Bronchial epithelial cell (primary cell): ENCODE measurements around the gene TMEM168. TPM values are rescaled to one million over a fixed set of nuclear protein-coding genes. Genes with fewer than 3 reads are reported as not detected.
A peak's percentile ranks its signal among the peaks of the same experiment; 100 is the strongest.
"Not testable (repeated sequence)": the region's sequence is repeated elsewhere in the genome, so short reads cannot be mapped to it uniquely, and the experiment has no call there.

Source experiments
- DNase-seq: peaks from one replicate; pipeline ENCODE4 v3.0.0-alpha.2; 2010; ENCODE audit warnings: low read depth
- FAIRE-seq: peaks from 2 replicates; lab custom pipeline; 2011; peaks lifted over from hg19 to GRCh38; lab: Jason Lieb, UNC
- H3K27me3 ChIP-seq: 2 replicates; pipeline ENCODE4 v1.5.1; 2011; ENCODE audit warnings: low read length; ENCODE audit not compliant: control insufficient read depth, insufficient read depth
- H3K36me3 ChIP-seq: 2 replicates; pipeline ENCODE4 v1.5.1; 2011; ENCODE audit warnings: low read length; ENCODE audit not compliant: control insufficient read depth, insufficient read depth
- H3K4me3 ChIP-seq: 2 replicates; pipeline ENCODE4 v1.5.1; 2011; ENCODE audit warnings: mild to moderate bottlenecking, low read depth, low read length, control low read depth
- total RNA-seq: library from RNA; depleted of rRNA; stranded (reverse); fragments of >200 nt; gene quantifications from 2 replicates; pipeline ENCODE4 v1.2.1, GENCODE V29; 2014
- TF ChIP-seq, protein P1 (sequence below): IDR thresholded peaks from 2 replicates; pipeline ENCODE4 v1.5.1; 2011; ENCODE audit warnings: mild to moderate bottlenecking, moderate library complexity, low read length, control low read depth, inconsistent platforms; ENCODE audit not compliant: insufficient read depth, severe bottlenecking

Gene TMEM168
- total RNA-seq, 1 donor from 2014 or later: 40.3 TPM

DNA sequence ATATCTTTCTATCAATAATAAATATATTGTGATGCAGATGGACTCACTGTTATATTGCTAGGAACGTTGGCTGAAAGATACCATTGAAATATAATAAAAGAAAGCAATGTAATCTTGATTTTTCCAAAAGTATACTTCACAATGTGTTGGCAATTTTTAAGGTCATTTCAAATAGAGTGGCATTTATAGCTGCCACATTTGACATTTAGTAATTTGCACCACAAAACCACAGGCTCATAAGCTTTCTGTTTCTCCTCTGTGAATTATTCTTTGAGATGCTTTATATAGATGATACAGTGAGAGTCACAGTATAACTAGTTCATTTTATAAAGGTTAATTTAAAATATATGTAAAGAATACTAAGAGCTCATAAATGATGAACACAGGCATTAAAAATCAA is 44.6 kb downstream of the TMEM168 start:
- H3K27me3 ChIP-seq: no peaks in the 10 kb centered on the region
- FAIRE-seq (no peak), DNase-seq (no peak)
- H3K4me3 ChIP-seq: no peak overlapping the region
- TF ChIP-seq, protein P1, sequence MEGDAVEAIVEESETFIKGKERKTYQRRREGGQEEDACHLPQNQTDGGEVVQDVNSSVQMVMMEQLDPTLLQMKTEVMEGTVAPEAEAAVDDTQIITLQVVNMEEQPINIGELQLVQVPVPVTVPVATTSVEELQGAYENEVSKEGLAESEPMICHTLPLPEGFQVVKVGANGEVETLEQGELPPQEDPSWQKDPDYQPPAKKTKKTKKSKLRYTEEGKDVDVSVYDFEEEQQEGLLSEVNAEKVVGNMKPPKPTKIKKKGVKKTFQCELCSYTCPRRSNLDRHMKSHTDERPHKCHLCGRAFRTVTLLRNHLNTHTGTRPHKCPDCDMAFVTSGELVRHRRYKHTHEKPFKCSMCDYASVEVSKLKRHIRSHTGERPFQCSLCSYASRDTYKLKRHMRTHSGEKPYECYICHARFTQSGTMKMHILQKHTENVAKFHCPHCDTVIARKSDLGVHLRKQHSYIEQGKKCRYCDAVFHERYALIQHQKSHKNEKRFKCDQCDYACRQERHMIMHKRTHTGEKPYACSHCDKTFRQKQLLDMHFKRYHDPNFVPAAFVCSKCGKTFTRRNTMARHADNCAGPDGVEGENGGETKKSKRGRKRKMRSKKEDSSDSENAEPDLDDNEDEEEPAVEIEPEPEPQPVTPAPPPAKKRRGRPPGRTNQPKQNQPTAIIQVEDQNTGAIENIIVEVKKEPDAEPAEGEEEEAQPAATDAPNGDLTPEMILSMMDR: no peak
- H3K36me3 ChIP-seq: no peaks in the 10 kb centered on the region

DNA sequence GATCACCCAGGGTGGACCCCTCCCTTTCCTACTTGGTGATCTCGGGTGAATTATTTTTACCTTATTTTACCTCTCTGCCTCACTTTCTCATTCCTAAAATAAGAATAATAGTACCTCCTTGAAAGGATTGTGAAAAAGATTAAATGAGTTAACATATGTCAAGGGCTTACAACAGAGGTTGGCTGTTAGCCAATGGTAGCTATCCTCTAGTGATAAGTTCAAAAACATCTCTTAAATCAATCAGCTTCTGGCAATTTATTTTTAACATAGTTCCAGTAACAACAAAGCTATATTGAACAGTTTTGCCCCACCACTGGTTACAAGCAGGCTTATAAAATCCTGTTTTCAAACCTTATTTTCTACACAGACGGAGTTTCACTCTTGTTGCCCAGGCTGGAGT is 45.4 kb downstream of the TMEM168 start:
- TF ChIP-seq, protein P1: no peak
- Histone ChIP-seq H3K4me3 (no peak overlapping the region), H3K36me3 (no peaks in the 10 kb centered on the region), H3K27me3 (no peaks in the 10 kb centered on the region)
- no peak for DNase-seq
- FAIRE-seq: no peak

- no peak overlapping the region for H3K4me3 ChIP-seq
- H3K36me3 ChIP-seq: no peaks in the 10 kb centered on the region
- TF ChIP-seq, protein P1: no peak
- DNase-seq (peak; percentile 17), FAIRE-seq (no peak)
- no peaks in the 10 kb centered on the region for H3K27me3 ChIP-seq
These were observed 46.4 kb downstream of the TMEM168 start for GRCh38 chr7:112743811-112744210.

- no peak for DNase-seq
- H3K36me3 ChIP-seq: no peaks in the 10 kb centered on the region
- no peak overlapping the region for H3K4me3 ChIP-seq
- no peak for FAIRE-seq
- TF ChIP-seq, protein P1: no peak
- no peaks in the 10 kb centered on the region for H3K27me3 ChIP-seq
These were observed 49.5 kb downstream of the TMEM168 start for GRCh38 chr7:112740667-112741066.

DNA sequence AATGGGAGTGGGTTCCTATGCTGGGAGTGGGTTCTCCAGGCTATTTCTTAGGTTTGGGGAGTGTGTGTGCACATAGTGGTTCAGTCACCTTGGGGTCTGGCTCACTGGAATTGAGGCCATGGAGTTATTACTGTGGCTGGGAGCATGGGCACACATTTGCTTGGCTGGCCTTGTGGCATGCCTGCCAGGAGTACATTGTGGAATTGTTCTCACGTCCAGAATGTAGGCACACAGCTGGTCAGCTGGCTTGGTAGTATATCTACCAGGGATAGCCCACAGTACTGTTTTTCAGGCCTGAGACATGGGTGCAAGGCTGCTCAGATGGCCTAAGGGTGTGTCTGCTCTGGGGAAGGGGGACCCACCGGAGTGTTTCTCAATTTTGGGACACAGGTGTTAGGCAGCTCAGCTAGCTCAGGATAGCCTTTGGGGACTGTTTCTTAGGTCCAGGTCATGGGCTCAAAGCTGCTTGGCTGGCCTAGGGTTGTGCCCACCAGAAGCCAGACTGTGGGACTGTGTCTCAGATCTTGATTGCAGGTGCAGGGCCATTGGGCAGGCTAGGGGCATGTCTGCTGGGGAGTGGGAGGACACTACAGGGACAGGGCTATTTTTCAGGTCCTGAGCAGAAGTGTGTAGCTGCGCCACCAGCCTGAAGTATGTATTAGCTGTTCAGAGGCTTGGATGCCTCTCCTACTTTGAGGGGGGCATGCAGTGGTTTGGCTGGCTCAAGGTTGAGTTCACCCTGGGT is 50.6 kb downstream of the TMEM168 start:
- Histone ChIP-seq H3K27me3 (no peaks in the 10 kb centered on the region), H3K4me3 (no peak overlapping the region), H3K36me3 (no peaks in the 10 kb centered on the region)
- TF ChIP-seq, protein P1: no peak
- FAIRE-seq (peak; percentile 75), DNase-seq (no peak)

- TF ChIP-seq, protein P1: no peak
- Histone ChIP-seq H3K4me3 (no peak overlapping the region), H3K27me3 (no peaks in the 10 kb centered on the region), H3K36me3 (no peaks in the 10 kb centered on the region)
- FAIRE-seq: no peak
- DNase-seq: no peak
These were observed 54.9 kb downstream of the TMEM168 start for GRCh38 chr7:112735261-112735660.

- H3K36me3 ChIP-seq, H3K4me3 ChIP-seq, FAIRE-seq, H3K27me3 ChIP-seq, DNase-seq: not testable (repeated sequence)
These were observed 58.9 kb downstream of the TMEM168 start for GRCh38 chr7:112731324-112731723.
